ENCODE results near the gene ZDHHC11B. TPM values are rescaled to one million over a fixed set of nuclear protein-coding genes. Genes with fewer than 3 reads are reported as not detected.
"Not testable (repeated sequence)": the region's sequence is repeated elsewhere in the genome, so short reads cannot be mapped to it uniquely, and the experiment has no call there.

Gene ZDHHC11B
- polyA plus RNA-seq, 4 donors, result 1.7 to 7.7 (median 4.0) TPM

DNA sequence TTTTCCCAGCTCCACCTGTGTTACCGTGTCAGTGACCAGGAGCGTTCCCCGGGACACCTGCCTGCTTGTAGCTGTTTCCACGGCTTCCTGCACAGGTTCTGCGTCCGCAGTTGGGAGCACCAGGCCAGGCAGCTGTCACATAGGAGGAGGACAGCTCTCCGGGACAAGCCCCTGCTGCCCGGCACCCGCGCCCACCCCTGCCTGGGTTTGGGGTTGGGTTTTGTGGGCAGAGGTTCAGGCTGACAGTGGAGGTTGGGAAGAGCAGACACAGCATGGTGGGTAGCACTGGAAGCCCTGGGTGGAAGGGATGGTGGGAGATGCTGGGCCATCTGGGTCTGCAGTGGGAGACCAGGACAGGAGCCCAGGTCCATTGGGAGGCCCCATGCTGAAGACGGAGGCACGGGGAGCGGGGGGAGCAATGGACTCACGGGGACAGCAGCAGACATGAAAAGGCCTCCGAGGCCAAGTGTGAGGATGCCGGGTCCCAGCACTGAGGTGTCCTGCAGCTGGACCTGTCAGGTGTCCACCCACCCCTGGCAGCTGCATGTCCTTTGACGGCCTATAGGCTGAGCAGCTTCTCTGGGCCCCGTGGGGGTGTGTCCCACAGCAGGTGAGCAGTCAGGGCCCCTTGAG is 2.8 kb upstream of the ZDHHC11B start:
- not testable (repeated sequence) for DNase-seq (ENCODE audit: low read depth in 4 of 4, low spot score in 3 of 4)

- DNase-seq (ENCODE audit: low read depth in 4 of 4, low spot score in 3 of 4), result not testable (repeated sequence)
Observed at GRCh38 chr5:785181-785705, 714 bp upstream of the ZDHHC11B start.

GRCh38 chr5:783881-784427 is 575 bp downstream of the ZDHHC11B start:
- DNase-seq (ENCODE audit: low read depth in 4 of 4, low spot score in 3 of 4), result not testable (repeated sequence)

GRCh38 chr5:783049-783802 is 1.3 kb downstream of the ZDHHC11B start:
- not testable (repeated sequence) for DNase-seq (ENCODE audit: low read depth in 4 of 4, low spot score in 3 of 4)

- not testable (repeated sequence) for DNase-seq (ENCODE audit: low read depth in 4 of 4, low spot score in 3 of 4)
Observed at GRCh38 chr5:782356-782755, 2.2 kb downstream of the ZDHHC11B start.

DNA sequence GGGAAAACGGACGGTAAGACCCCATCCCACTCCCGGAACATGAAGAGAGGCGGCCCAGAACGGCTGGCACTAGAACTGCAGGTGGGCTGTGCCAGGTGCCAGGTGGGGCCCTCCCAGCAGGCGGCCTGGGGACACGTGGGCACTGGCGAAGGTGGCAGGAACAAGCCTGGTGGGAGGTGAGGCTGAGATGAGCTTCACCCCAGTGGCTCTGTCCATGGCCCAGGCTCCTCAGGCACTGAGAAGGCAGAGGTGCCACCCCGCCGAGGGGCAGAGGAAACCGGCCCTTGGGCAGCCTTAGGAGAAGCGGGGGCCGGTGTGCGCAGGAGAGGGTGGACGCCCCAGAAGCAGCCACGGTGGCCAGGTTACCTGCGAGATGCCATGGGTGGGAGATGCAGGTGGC is 4.0 kb downstream of the ZDHHC11B start:
- not testable (repeated sequence) for DNase-seq (ENCODE audit: low read depth in 4 of 4, low spot score in 3 of 4)

- not testable (repeated sequence) for DNase-seq (ENCODE audit: low read depth in 4 of 4, low spot score in 3 of 4)
Observed at GRCh38 chr5:778967-779366, 5.6 kb downstream of the ZDHHC11B start.

DNA sequence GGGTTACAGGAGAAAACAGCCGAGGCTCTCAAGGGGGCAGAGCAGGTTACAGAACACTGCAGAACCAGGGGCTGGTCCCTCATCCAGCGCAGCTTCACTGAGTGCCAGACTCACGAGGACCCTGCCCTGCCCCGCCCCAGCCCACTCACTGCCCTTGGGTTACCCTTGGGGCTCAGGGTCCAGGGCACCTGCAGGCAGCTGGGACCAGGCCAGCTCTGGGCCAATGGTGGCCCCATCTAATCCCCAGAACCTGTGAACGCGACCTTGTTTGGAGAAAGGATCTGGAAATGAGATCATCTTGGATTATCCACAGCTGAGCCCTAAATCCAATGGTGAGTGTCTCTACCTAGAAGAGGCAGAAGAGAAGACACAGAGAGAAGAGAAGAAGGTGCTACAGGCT is 6.1 kb downstream of the ZDHHC11B start:
- DNase-seq (ENCODE audit: low read depth in 4 of 4, low spot score in 3 of 4), result not testable (repeated sequence)

DNA sequence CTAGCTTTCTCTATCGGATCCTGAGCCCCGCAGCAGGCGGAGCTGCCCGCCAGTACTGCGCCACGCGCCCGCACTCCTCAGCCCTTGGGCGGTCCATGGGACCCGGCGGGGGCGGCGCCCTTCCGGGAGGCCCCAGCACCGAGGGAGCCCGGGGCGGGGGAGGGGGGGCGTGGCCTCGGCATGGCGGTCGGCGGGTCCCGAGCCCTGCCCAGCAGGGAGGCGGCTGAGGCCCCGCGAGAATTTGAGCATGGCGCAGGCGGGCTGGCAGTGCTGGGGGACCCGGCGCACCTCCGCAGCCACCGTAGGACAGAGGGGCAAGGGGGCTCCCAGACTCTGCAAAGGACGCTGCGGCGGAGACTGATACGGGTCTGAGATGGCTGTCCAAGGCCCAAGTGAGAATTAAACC is 6.8 kb downstream of the ZDHHC11B start:
- no peak for DNase-seq (ENCODE audit: low read depth in 4 of 4, low spot score in 3 of 4)

GRCh38 chr5:776862-777711 is 7.4 kb downstream of the ZDHHC11B start:
- DNase-seq (ENCODE audit: low read depth in 4 of 4, low spot score in 3 of 4), result no peak

- DNase-seq (ENCODE audit: low read depth in 4 of 4, low spot score in 3 of 4), result no peak
Observed at GRCh38 chr5:775961-776861, 8.3 kb downstream of the ZDHHC11B start.

GRCh38 chr5:775595-775960 is 9.0 kb downstream of the ZDHHC11B start:
- DNase-seq (ENCODE audit: low read depth in 4 of 4, low spot score in 3 of 4), result not testable (repeated sequence)

- DNase-seq (ENCODE audit: low read depth in 4 of 4, low spot score in 3 of 4), result not testable (repeated sequence)
Observed at GRCh38 chr5:774854-775505, 9.5 kb downstream of the ZDHHC11B start.

DNA sequence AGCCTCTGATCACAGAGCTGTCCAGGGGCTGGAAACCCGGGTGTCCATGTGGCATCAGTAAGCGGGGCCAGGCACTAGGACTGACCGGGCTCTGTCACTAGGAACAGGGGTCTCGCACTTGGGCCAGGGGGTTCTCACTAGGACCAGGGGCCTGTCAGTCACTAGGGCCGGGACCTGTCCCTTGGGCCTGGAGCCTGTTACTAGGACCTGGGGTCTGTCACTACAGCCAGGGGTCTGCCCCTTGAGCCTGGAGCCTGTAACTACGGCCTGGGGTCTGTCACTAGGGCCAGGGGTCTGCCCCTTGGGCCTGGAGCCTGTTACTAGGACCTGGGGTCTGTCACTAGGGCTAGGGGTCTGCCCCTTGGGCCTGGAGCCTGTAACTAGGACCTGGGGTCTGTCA is 10.2 kb downstream of the ZDHHC11B start:
- DNase-seq (ENCODE audit: low read depth in 4 of 4, low spot score in 3 of 4), result not testable (repeated sequence)

DNA sequence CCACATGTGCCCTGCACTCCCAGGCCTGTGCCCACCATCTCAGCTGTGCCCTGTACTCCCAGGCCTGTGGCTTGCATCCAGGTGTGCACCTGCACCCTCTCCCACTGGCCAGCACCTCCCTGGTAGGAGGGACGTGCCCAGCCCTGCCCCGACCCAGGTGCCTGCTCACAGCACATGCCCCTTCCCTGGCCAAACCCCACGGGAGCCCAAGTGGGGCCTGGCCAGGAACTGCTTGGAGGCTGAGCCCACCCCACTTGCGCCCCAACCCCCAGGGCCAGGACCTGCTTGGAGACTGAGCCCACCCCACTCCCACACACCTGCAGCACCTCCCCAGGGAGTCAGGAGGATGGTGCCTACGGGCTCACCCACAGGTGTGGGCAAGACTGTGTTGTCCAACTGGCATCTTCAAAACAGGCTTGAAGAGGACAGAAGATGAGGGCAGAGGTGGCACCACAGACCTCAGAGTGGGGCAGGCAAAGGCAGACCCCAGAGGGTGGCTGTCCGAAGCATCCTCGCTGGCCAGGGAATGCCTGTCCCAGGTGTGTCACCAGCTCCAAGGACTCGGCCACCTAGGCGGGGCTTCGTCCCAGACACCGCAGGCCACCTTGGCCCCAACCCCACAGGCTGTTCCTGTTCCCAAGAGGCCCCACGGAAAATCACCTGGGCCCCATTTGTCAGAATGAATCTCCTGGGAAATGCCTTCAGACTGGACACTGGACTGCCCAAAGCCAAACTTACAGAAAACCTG is 10.8 kb downstream of the ZDHHC11B start:
- no peak for DNase-seq (ENCODE audit: low read depth in 4 of 4, low spot score in 3 of 4)

- not testable (repeated sequence) for DNase-seq (ENCODE audit: low read depth in 4 of 4, low spot score in 3 of 4)
Observed at GRCh38 chr5:772931-773330, 11.6 kb downstream of the ZDHHC11B start.

DNA sequence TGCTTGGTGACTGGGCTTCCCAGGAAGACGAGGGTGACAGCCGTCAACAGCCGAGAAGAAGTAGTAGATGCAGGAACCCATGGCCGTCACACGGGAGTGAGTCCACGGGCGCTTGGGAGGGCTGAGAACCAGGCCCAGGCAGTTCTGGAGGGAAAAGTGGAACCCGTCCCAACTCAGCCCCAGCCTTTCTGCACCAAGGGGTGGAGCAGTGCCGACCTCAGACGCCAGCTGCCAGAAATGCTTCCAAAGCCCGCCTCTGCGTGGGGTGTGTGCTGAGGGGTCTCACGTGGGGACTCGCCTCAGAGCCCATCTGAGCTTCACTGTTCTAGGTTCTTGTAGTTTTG is 12.0 kb downstream of the ZDHHC11B start:
- not testable (repeated sequence) for DNase-seq (ENCODE audit: low read depth in 4 of 4, low spot score in 3 of 4)

DNA sequence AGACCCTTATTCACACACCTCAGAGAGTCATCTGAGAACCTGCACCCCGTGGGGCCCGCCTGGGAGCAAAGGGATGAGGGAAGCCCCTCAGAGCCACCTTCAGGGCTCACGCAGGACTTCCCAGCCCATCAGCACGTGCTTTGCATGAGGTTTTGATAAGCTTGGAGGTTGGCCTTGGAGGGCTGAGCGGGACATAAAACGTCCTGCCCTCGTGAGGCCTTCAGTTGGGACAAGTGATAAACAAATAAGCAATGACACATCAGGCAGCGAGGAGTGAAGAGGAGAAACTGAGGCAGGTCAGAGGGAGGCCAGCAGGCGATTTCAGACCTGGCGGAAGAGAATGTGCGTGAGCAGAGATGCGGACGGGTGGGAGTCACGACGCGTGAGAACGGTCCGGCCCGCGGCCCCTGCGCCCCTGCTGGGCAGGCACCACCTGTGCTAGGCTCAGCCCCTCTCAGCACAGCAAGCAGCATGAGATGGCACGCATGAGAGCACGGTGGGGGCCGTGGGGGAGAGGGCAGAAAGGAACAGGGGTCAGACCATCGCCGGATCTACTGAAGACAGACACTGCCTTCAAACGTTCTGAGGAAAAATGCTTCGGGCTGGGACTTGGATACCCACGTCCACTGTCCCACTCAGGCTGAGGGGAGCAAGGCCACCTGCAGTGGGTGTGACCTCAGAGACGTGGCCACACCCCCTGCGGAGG is 12.5 kb downstream of the ZDHHC11B start:
- DNase-seq (ENCODE audit: low read depth in 4 of 4, low spot score in 3 of 4), result not testable (repeated sequence)
